Bronchial smooth muscle cell (primary cell): ENCODE results near the gene APOC3. TPM values are rescaled to one million over a fixed set of nuclear protein-coding genes. Genes with fewer than 3 reads are reported as not detected.

Source experiments
- total RNA-seq: library from RNA; depleted of rRNA; stranded (reverse); fragments of >200 nt; gene quantifications from 2 replicates; pipeline ENCODE4 v1.2.1, GENCODE V29; 2014

APOC3 gene
- not detected in 2 replicates for total RNA-seq

DNA sequence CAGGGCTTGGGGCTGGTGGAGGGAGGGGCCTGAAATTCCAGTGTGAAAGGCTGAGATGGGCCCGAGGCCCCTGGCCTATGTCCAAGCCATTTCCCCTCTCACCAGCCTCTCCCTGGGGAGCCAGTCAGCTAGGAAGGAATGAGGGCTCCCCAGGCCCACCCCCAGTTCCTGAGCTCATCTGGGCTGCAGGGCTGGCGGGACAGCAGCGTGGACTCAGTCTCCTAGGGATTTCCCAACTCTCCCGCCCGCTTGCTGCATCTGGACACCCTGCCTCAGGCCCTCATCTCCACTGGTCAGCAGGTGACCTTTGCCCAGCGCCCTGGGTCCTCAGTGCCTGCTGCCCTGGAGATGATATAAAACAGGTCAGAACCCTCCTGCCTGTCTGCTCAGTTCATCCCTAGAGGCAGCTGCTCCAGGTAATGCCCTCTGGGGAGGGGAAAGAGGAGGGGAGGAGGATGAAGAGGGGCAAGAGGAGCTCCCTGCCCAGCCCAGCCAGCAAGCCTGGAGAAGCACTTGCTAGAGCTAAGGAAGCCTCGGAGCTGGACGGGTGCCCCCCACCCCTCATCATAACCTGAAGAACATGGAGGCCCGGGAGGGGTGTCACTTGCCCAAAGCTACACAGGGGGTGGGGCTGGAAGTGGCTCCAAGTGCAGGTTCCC is at the start of gene APOC3:
APOC3 (plus strand) TSS at position 383 of the 659 bp plus-strand sequence. CDS start 676 bp downstream, outside the sequence.

DNA sequence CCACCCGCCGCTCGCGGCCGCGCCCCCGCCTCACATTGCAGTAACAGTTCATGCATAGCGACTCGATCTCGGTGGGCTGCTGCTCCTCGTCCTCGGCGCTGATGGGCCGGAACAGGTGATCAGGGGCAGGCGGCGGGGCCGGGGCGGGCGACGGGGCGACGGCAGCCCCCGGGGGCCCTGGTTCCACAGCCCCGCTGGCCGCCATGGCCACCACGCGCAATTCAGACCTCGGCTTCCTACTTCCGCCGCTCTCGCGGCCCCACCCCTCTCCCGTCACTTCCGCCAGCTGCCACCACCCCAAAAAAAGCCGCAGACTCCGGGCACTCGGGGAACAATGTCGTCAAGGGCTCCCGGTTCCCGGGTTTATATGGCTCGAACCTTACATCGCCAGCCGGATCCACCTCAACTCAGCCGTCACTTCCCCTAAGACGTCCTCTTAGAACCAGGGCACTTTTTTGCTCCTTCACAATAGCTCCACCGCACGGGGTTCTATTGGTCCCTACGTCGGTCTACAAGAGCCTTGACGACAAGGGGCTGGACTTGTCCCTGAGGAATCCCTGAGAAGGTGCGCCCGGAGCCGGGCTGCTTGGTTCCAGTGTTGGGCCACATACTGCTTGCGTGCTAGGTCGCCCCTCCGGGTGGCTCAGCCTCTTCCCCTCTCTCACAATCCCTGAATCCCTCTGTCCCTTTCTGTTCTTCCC is 41.8 kb upstream of the APOC3 start, which contains the start of gene ZPR1:
ZPR1 (minus strand) TSS at position 238 of the 701 bp plus-strand sequence; CDS start at position 205, 33 bp downstream.

DNA sequence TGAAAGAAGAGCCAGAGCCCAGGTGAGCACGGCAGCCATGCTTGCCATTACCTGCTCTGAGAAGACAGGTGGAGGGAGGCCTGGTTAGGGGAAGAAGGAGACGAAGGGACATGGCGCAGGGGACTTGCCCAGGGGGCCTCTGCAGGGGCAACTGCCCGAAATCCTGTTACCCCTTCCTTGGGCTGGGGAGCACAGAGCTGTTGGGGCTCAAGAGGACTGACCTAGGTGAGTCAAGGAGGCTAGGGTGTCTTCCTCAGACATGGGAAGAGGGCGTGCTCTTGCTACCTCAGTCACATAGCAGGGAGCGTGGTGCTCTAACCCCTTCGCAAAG is 37.9 kb upstream of the APOC3 start, which contains the start of gene APOA5:
APOA5 (minus strand) TSS at position 67 of the 331 bp plus-strand sequence; CDS start at position 48, 19 bp downstream.

GRCh38 chr11:116823031-116823843 is 6.5 kb upstream of the APOC3 start, which contains the start of gene APOA4:
Gene APOA4 (minus strand): TSS chr11:116823304. CDS start chr11:116823191, 113 bp downstream.

DNA sequence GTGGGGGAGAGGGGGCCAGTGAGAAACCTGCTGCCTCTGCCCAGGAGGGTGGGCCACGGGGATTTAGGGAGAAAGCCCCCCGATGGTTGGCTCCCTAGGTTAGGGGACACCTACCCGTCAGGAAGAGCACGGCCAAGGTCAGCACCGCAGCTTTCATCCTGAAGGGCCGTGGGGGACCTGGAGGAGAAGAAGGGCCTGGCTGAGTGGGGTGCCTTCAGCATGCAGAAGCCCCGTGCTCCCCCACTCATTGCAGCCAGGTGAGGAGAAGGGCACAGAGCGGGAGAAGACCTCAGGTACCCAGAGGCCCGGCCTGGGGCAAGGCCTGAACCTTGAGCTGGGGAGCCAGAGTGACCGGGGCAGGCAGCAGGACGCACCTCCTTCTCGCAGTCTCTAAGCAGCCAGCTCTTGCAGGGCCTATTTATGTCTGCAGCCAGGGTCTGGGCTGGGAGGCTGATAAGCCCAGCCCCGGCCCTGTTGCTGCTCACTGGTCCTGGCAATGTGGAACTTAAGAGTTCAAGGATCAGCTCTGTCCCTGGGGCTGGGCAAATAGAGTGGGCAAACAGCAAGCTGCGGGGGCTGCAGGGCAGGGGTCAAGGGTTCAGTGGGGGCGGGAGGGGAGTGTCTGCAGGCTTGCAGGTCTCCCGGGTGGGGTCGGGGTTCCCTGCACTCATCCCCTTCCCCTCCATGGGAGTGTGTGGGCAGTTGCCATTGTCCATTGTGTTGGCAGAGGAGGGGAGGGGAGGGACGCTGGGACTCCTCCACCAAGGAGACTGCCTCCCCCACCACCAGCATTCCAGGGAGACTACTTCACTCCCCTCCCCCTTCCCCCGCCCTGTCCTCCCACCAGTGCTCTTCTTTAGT is 7.8 kb downstream of the APOC3 start, which contains the start of gene APOA1:
APOA1 (minus strand) TSS at position 392 of the 861 bp plus-strand sequence; CDS start at position 157, 235 bp downstream.

Other genes starting within 250 kb of the APOC3 start
- 9.1 and 11.2 TPM in 2 replicates for gene BUD13, start 56.9 kb upstream of the APOC3 start, total RNA-seq
- 17.2 and 24.0 TPM in 2 replicates for gene ZPR1, start 41.9 kb upstream of the APOC3 start, total RNA-seq
- gene APOA5, start 38.0 kb upstream of the APOC3 start, total RNA-seq = under 0.01 TPM in 1 of 2 replicates, not detected in the other
- not detected in 2 replicates for gene APOA4, start 6.6 kb upstream of the APOC3 start, total RNA-seq
- 0.69 TPM in 1 of 2 replicates, not detected in the other for gene APOA1, start 7.7 kb downstream of the APOC3 start, total RNA-seq